Caco-2 (cell line): ENCODE data around the gene RNF151. TPM values are rescaled to one million over a fixed set of nuclear protein-coding genes. Genes with fewer than 3 reads are reported as not detected.

Source experiments
- BruUV-seq: library from RNA; stranded (reverse); fragments of 400-500 nt; replicated peaks from 2 replicates; lab custom pipeline; 2021; lab: Mats Ljungman, UMichigan
- CTCF ChIA-PET: fragments of 300-600 bp; sonication (Branson Sonifier 250); formaldehyde crosslinking; loops from one replicate; lab custom pipeline; 2022; ENCODE audit warnings: antibody characterized with exemption; lab: Charles Lee
- POLR2A ChIA-PET: fragments of 300-600 bp; sonication (Branson Sonifier 250); formaldehyde crosslinking; loops from one replicate; lab custom pipeline; 2022; ENCODE audit warnings: antibody characterized with exemption; lab: Charles Lee
- DNase-seq, 2 experiments: peaks; one replicate each; pipeline versions ENCODE4 v3.0.0 to v3.0.0-alpha.2; 2020 to 2022
- H3K27me3 ChIP-seq: replicated peaks from 2 replicates; pipeline ENCODE4 v1.6.0; 2011; ENCODE audit warnings: low read length; ENCODE audit not compliant: control insufficient read depth, insufficient read depth
- H3K36me3 ChIP-seq: 2 replicates; pipeline ENCODE4 v1.5.1; 2011; ENCODE audit warnings: low read length; ENCODE audit not compliant: control insufficient read depth, insufficient read depth
- H3K4me1 ChIP-seq: fragments of 250-450 bp; sonication (Bioruptor Pico); 2 replicates; pipeline ENCODE4 v1.5.1; 2020; ENCODE audit warnings: mild to moderate bottlenecking
- H3K4me3 ChIP-seq: 2 replicates; pipeline ENCODE4 v1.5.1; 2011; ENCODE audit warnings: low read depth, mild to moderate bottlenecking, control low read depth, low read length
- H3K9me3 ChIP-seq: fragments of 250-450 bp; sonication (Bioruptor Pico); 2 replicates; pipeline ENCODE4 v1.5.1; 2020; ENCODE audit warnings: mild to moderate bottlenecking, moderate library complexity
- H3K27ac Mint-ChIP-seq: one replicate; pipeline ENCODE4 v1.8.0; 2022; ENCODE audit warnings: mixed read lengths; ENCODE audit not compliant: unreplicated experiment
- H3K27me3 Mint-ChIP-seq: one replicate; pipeline ENCODE4 v1.8.0; 2022; ENCODE audit warnings: mixed read lengths; ENCODE audit not compliant: insufficient read depth, unreplicated experiment
- H3K36me3 Mint-ChIP-seq: one replicate; pipeline ENCODE4 v1.8.0; 2022; ENCODE audit warnings: mild to moderate bottlenecking, mixed read lengths; ENCODE audit not compliant: insufficient read depth, unreplicated experiment
- H3K4me1 Mint-ChIP-seq: one replicate; pipeline ENCODE4 v1.8.0; 2022; ENCODE audit warnings: low read depth, mixed read lengths; ENCODE audit not compliant: unreplicated experiment
- H3K4me3 Mint-ChIP-seq: one replicate; pipeline ENCODE4 v1.8.0; 2022; ENCODE audit warnings: mild to moderate bottlenecking, moderate library complexity, mixed read lengths; ENCODE audit not compliant: unreplicated experiment
- H3K9me3 Mint-ChIP-seq: one replicate; pipeline ENCODE4 v1.8.0; 2022; ENCODE audit warnings: mixed read lengths; ENCODE audit not compliant: unreplicated experiment
- CTCF ChIP-seq, 2 experiments: fragments of 200-600 bp in 1 of 2; IDR thresholded peaks; 1 replicate in 1 of 2; 2 replicates in 1 of 2; pipeline versions ENCODE4 v1.5.1 to v1.8.0; 2011 to 2022; ENCODE audit warnings: antibody characterized with exemption in 1 of 2, control low read depth in 1 of 2, inconsistent platforms in 1 of 2, low read depth in 1 of 2, low read length in 1 of 2, mild to moderate bottlenecking in 1 of 2, moderate library complexity in 1 of 2; ENCODE audit not compliant: insufficient read depth in 1 of 2, severe bottlenecking in 1 of 2, unreplicated experiment in 1 of 2
- intact Hi-C: fragments of 100-400 bp; cut with micrococcal nuclease; formaldehyde crosslinking; loops from one replicate; pipeline ENCODE4 v1.10.0; 2022; ENCODE audit not compliant: unreplicated experiment
- total RNA-seq: library from RNA; stranded (reverse); gene quantifications from 2 replicates; pipeline ENCODE4 v1.2.3, GENCODE V29; 2022

RNF151 gene
- total RNA-seq, 1 experiment from 2014 or later: not detected

GRCh38 chr16:1972490-1972877, 5.8 kb downstream of the RNF151 start:
- H3K4me1 Mint-ChIP-seq: peaks cover 9% of the 10 kb centered on the region
- TF ChIP-seq CTCF (IDR thresholded peaks at IDR 0.05; ENCODE audit: insufficient read depth in 1 of 2, low read depth in 1 of 2, low read length in 1 of 2, severe bottlenecking in 1 of 2, unreplicated experiment in 1 of 2): no peak
- Histone ChIP-seq H3K9me3 (no peaks in the 10 kb centered on the region), H3K4me3 (peak overlapping the region; percentile 99), H3K27me3 (no peaks in the 10 kb centered on the region), H3K4me1 (no peaks in the 10 kb centered on the region), H3K36me3 (no peaks in the 10 kb centered on the region; the same call in 1 of the 2 replicates)
- H3K4me3 Mint-ChIP-seq: peak overlapping the region; percentile 80
- peak in 1 of 2 experiments; percentile 24 for DNase-seq
- ChIA-PET POLR2A (interaction anchor here (0.7 kb wide), 1 partner anchor 8 kb away, joined by 3 read pairs; the partner anchor contains the start of gene NOXO1), CTCF (no interaction called here)
- H3K27me3 Mint-ChIP-seq: no peaks in the 10 kb centered on the region
- TSS peak; percentile 36 for BruUV-seq
- intact Hi-C loops: no loop called here
- H3K9me3 Mint-ChIP-seq: no peaks in the 10 kb centered on the region
- H3K36me3 Mint-ChIP-seq: peaks cover 26% of the 10 kb centered on the region
- H3K27ac Mint-ChIP-seq: peak overlapping the region; percentile 15

- no peaks in the 10 kb centered on the region for H3K9me3 Mint-ChIP-seq
- no peak for TF ChIP-seq CTCF (IDR thresholded peaks at IDR 0.05; ENCODE audit: insufficient read depth in 1 of 2, low read depth in 1 of 2, low read length in 1 of 2, severe bottlenecking in 1 of 2, unreplicated experiment in 1 of 2)
- H3K36me3 ChIP-seq: no peaks in the 10 kb centered on the region; the same call in 1 of the 2 replicates
- BruUV-seq: no TSS peak
- H3K4me1 ChIP-seq: no peaks in the 10 kb centered on the region
- H3K27me3 Mint-ChIP-seq: no peaks in the 10 kb centered on the region
- H3K4me3 Mint-ChIP-seq: no peak overlapping the region
- POLR2A ChIA-PET: no interaction called here
- H3K36me3 Mint-ChIP-seq: peaks cover 26% of the 10 kb centered on the region
- H3K4me3 ChIP-seq: no peak overlapping the region
- intact Hi-C loops: no loop called here
- no peak overlapping the region for H3K27ac Mint-ChIP-seq
- DNase-seq: no peak
- H3K4me1 Mint-ChIP-seq: peaks cover 9% of the 10 kb centered on the region
- CTCF ChIA-PET: no interaction called here
- no peaks in the 10 kb centered on the region for H3K27me3 ChIP-seq
- no peaks in the 10 kb centered on the region for H3K9me3 ChIP-seq
Observed at GRCh38 chr16:1973461-1974156, 7.0 kb downstream of the RNF151 start.

- CTCF ChIA-PET: no interaction called here
- H3K27ac Mint-ChIP-seq: no peak overlapping the region
- no peak for TF ChIP-seq CTCF (IDR thresholded peaks at IDR 0.05; ENCODE audit: insufficient read depth in 1 of 2, low read depth in 1 of 2, low read length in 1 of 2, severe bottlenecking in 1 of 2, unreplicated experiment in 1 of 2)
- H3K27me3 Mint-ChIP-seq: no peaks in the 10 kb centered on the region
- H3K4me1 Mint-ChIP-seq: peaks cover 9% of the 10 kb centered on the region
- Histone ChIP-seq H3K27me3 (no peaks in the 10 kb centered on the region), H3K36me3 (no peaks in the 10 kb centered on the region; the same call in 1 of the 2 replicates), H3K4me1 (no peaks in the 10 kb centered on the region), H3K9me3 (no peaks in the 10 kb centered on the region), H3K4me3 (no peak overlapping the region)
- no peak overlapping the region for H3K4me3 Mint-ChIP-seq
- no TSS peak for BruUV-seq
- intact Hi-C loops: no loop called here
- H3K9me3 Mint-ChIP-seq: no peaks in the 10 kb centered on the region
- POLR2A ChIA-PET: no interaction called here
- DNase-seq: no peak
- H3K36me3 Mint-ChIP-seq: peaks cover 26% of the 10 kb centered on the region
Observed at GRCh38 chr16:1974157-1975070, 7.8 kb downstream of the RNF151 start.
